Fibroblast of upper back skin (primary cell): ENCODE data around the gene IL1RL2.

Experiments
- DNase-seq: peaks from one replicate; pipeline ENCODE4 v3.0.0-alpha.2; 2013

Gene IL1RL2

GRCh38 chr2:102197389-102198137 lies 10.7 kb downstream of the IL1RL2 start:
- no peak for DNase-seq

DNA sequence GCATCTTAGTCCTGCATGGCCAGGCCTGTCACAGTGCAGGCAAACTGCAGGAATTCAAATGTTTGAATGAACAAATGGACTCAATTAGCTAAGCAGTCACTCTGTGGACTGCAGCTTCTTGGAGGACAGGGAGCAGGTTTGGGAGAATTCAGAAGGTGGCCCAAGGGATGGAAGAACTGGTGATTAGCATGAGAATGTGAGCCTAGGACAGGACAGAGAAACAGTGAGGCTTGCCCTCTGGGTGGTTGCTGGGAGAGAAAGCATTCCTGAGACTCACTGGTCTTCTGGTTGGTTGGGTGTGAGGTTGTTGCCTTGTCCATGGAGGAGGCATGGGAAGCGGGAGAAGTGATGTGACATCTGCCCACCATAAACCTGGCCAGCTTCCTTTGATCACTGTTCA lies 13.7 kb downstream of the IL1RL2 start:
- DNase-seq: no peak

- no peak for DNase-seq
Measured at GRCh38 chr2:102204638-102205037, 17.8 kb downstream of the IL1RL2 start.

- no peak for DNase-seq
Measured at GRCh38 chr2:102206666-102207341, 20.0 kb downstream of the IL1RL2 start.

- DNase-seq: no peak
Measured at GRCh38 chr2:102208774-102209173, 22.0 kb downstream of the IL1RL2 start.

DNA sequence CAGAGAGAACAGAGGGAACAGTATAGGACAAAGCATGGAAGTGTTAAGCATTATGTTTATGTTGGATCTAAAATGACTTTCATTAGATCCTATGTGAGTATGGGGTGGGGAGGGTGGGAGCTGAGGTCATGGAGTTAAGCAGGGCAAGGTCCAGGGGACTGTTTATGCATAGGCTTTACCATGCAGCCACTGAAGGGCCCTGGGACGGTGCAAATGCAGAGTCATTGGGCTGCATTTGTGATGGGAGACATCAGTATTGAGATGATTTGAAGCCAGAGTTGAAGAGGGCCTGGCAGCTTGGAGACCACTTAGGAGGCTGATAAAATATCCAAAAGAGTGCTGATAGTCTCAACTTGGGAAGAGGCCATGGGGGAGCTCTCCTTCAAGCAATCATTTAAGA lies 22.7 kb downstream of the IL1RL2 start:
- DNase-seq: no peak

DNA sequence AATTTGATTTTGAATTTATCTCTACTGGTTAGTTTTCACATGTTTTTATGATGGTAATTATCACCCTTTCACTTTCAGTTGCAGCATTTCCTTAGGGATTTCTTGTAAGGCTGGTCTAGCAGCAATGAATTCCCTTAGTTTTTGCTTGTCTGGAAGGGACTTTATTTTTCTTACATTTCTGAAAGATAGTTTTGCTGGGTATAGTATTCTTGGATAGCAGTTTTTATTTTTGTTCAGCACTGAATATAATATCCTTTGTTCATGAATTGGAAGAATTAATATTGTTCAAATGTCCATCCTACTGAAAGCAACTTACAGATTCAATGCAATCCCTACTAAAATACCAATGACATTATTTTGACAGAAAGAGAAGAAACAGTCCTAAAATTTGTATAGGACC lies 30.2 kb downstream of the IL1RL2 start:
- no peak for DNase-seq

- no peak for DNase-seq
Measured at GRCh38 chr2:102224824-102225739, 38.3 kb downstream of the IL1RL2 start.

- DNase-seq: no peak
Measured at GRCh38 chr2:102226171-102226570, 39.3 kb downstream of the IL1RL2 start.

DNA sequence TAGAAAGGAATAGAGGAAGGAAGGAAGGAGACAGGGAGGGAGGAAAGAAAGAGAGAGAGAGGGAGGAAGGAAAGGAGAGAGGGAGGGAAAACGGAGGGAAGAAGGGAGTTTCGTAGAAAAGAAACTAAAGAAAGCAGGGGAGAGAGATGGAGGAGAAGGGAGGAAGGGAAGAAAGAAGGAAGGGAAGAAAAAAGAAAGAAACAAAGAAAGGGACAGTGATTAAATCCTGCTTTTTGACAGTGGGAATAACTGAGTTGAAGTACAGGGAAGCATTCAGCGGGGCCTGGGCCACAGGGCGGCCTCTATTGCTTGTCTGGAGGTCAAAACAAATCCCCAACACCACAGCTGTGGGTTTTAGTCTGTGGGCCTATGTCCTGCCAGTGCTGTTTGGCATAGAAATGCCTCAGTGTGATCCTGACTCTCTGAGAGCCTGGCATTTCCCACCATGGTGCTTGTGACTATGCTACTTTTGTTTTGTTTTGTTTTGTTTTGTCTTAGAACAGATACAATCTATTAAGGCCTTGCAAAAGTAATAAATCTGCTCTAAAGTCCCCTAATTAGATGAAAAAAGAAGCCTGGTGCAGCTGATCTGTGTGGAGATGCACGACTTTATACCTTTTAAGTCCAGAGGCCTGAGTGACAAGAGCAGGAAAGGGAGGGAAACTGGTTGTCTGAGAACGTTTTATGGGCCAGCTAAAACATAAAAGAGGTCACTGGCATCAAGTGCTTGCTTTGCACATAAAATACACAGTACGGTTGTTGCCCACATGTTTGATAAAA lies 40.0 kb downstream of the IL1RL2 start:
- DNase-seq: no peak

DNA sequence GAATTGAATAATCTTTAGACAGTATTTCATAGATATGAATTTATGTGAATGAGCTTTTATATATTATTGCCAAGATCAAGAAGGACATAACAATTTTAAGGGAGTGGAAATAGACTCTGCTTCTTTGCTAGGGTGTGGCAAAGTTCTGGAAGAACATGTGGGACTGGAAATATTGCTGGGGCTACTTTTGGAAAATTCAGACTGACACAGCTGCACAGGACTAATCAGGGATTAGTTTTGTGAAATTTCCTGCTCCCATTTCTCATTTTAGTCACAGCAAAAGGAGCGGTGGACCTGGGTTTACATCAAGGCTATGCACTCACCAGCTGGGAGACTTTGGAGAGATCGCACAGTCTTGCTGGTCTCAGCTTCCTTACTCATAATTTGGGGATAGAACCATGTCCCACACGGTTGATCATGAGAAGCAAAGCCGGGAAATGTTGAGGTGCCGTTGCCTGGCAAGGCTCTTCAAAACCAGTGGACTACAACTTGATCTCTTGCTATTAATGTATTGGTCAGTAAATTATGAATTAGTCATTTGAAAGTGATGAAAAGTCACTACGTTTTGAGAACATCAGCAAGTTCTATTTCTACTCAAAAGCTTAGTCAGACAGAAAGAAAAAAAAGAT lies 42.4 kb downstream of the IL1RL2 start:
- DNase-seq: peak; percentile 18

- no peak for DNase-seq
Measured at GRCh38 chr2:102230410-102230909, 43.6 kb downstream of the IL1RL2 start.

- DNase-seq: no peak
Measured at GRCh38 chr2:102233132-102233884, 46.5 kb downstream of the IL1RL2 start.

GRCh38 chr2:102235042-102235473 lies 48.2 kb downstream of the IL1RL2 start:
- DNase-seq: no peak

GRCh38 chr2:102235491-102235890 lies 48.7 kb downstream of the IL1RL2 start:
- no peak for DNase-seq

GRCh38 chr2:102236132-102236531 lies 49.3 kb downstream of the IL1RL2 start:
- no peak for DNase-seq

GRCh38 chr2:102237176-102237575 lies 50.4 kb downstream of the IL1RL2 start:
- no peak for DNase-seq

DNA sequence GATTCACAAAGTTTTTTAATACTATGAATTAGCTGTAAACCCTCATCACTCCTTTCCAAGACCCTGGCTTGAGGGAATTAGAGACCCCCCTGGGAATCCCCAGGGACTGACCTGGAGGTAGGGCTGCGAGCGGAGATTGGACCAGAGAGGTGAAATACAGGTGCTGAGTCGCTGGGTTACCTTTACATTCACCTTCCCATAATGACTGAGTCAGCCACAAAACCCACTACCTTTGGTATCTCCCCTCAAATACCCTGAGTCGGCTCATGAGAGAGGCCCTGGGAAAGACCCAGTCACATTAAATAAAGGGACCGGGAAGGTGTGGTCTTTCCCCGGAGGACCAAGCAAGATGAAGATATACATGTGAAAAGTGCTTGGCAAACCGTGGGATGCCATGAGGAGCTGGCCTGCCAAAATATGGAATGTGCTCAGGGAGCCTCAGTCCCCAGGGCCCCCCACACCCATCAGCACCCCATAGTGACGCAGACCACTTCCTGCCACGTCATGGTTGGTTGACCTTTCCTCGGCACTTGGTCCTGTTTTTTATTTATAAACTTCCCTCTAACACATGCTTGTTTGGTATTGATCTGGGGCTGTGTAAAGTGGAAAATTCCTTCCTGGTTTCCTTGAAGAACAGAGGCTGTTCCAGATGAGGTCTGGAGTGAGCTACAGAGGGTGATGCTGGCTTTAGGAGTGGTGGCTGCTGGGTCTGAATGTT lies 51.4 kb downstream of the IL1RL2 start:
- peak; percentile 35 for DNase-seq

- no peak for DNase-seq
Measured at GRCh38 chr2:102238778-102239177, 52.0 kb downstream of the IL1RL2 start.

DNA sequence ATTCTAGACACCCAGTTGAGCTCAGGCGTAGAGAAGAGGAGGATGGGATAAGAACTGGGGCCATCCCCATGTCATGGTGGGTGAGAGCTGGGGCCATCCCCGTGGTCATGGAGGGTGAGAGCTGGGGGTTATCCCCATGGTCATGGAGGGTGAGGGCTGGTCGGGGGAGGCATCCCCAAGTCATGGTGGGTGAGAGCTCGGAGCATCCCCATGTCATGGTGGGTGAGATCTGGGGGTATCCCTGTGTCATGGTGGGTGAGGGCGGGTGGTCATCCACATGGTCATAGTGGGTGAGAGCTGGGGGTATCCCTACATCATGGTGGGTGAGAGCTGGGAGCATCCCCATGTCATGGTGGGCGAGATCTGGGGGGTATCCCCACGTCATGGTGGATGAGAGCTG lies 52.5 kb downstream of the IL1RL2 start:
- no peak for DNase-seq
